ENCODE measurements around the gene C7.

DNA sequence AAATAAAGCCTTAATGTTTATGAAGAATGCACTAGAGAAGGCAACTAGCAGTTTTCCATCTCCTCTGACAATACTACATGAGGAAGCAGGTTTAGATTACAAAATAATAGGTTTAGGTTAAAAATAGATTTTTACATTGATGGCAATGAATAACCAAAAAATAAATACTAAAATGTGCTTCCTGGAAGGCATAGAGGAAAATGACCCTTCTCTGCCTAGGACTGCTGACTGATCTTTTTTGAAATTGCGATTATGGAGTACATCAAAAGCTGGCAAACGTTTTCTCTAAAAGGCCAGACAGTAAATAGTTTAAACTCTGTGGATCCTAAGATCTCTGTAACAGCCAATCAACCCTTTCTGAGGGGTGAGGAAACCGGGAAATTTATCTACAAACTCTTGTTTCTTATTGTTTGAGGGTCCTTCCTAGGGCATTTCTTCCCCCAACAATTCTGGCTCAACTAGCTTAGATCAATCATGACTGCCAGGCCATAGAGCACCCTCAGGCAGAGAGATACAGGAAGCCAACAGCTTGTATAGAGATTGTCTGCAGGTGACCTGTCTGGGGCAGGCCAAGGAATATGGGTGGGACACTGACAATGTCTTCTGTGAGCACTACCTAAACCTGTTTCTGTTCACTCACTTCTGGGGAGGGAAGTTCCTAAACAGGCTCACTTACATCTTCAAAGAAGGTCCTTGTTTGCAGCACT is 94.5 kb downstream of the C7 start:
- TF ChIP-seq, protein P1, sequence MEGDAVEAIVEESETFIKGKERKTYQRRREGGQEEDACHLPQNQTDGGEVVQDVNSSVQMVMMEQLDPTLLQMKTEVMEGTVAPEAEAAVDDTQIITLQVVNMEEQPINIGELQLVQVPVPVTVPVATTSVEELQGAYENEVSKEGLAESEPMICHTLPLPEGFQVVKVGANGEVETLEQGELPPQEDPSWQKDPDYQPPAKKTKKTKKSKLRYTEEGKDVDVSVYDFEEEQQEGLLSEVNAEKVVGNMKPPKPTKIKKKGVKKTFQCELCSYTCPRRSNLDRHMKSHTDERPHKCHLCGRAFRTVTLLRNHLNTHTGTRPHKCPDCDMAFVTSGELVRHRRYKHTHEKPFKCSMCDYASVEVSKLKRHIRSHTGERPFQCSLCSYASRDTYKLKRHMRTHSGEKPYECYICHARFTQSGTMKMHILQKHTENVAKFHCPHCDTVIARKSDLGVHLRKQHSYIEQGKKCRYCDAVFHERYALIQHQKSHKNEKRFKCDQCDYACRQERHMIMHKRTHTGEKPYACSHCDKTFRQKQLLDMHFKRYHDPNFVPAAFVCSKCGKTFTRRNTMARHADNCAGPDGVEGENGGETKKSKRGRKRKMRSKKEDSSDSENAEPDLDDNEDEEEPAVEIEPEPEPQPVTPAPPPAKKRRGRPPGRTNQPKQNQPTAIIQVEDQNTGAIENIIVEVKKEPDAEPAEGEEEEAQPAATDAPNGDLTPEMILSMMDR (IDR thresholded peaks at IDR 0.05; ENCODE audit: low read depth, low read length, poor library complexity, severe bottlenecking) = no peak
- TF ChIP-seq EZH2phosphoT487 (IDR thresholded peaks at IDR 0.05; ENCODE audit: borderline replicate concordance, low read length) = no peak
